ENCODE data around the gene SEC16B. TPM values are rescaled to one million over a fixed set of nuclear protein-coding genes. Genes with fewer than 3 reads are reported as not detected.

Gene SEC16B
- polyA plus RNA-seq, 6 donors from 2014 or later, result not detected

DNA sequence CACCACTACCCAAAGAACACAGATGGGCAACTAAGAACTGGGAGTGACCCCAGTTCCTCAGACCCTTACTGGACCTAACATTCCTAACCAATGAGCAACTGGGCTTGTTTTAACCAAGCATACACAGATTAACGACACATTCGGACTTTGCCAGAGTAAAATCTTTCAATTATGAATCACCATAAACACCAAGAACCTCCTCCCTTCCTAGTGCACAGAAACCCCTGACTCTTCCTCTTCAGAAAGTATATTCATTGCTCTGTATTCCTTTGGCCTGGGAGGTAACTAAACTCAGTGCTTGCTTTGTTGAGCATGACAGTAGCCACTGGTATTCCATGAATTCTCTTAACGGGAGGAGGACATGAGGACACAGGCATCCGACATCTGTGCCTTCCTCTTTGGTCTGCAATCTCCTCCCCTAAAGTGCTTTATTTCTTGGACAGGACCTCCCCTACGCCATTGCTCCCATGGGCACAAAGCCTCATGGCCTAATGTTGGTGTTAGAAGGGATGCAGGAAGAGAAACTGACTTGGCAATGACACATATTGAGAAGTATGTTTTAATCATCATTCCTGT, 42.7 kb downstream of the SEC16B start:
- Mint-ChIP-seq H3K4me1 (no peaks in the 10 kb centered on the region), H3K27ac (no peak overlapping the region), H3K36me3 (no peaks in the 10 kb centered on the region), H3K27me3 (peaks cover 0 to 9% (median 4%) of the 10 kb centered on the region in 3 donors), H3K4me3 (no peak overlapping the region), H3K9me3 (no peaks in the 10 kb centered on the region)
- DNase-seq (no peak), ATAC-seq (ENCODE audit: low read depth in 2 of 2) (no peak)

DNA sequence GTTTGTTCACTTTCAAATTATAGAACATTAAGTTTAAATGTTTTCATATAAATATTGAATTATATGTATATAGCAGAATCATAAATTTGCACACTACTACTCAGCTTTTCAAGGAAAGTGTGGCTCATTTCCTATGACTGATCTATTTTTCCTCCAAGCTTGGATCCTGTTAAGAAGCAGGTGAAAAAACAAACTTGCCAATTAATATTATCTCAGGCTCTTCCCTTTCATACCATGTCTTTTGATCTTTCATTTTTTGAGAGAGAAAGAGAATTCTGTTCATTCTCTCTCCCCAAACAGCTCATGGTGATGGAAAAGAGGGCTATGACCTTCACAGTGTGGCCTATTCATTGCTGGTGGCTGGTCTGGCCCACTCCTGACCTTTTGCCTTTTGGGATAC, 43.7 kb downstream of the SEC16B start:
- ATAC-seq (ENCODE audit: low read depth in 2 of 2) (no peak), DNase-seq (no peak)
- H3K4me1 Mint-ChIP-seq, result no peaks in the 10 kb centered on the region
- H3K27me3 Mint-ChIP-seq, result peaks cover 0 to 11% (median 4%) of the 10 kb centered on the region in 3 donors
- no peak overlapping the region for H3K4me3 Mint-ChIP-seq
- no peaks in the 10 kb centered on the region for H3K9me3 Mint-ChIP-seq
- no peaks in the 10 kb centered on the region for H3K36me3 Mint-ChIP-seq
- no peak overlapping the region for H3K27ac Mint-ChIP-seq

DNA sequence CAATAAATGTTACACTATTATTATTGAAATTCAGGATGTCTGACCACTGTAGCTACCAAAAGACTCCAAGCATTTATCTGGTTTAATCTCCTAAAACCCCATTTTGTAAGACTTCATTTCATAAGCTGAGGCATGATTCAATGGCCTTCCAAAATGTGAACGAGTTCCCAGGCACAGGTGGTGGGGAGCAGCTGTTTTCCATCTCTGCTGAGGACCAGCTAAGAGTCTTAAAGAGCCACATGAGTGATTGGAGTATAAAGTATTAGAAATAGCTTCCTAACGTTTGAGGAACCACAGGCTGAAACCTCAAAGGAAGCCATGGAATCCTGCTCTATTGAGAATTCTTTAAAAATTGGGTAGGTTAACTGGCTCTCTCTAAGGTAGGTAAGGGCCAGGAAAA, 44.9 kb downstream of the SEC16B start:
- no peak overlapping the region for H3K4me3 Mint-ChIP-seq
- no peak overlapping the region for H3K27ac Mint-ChIP-seq
- ATAC-seq (ENCODE audit: low read depth in 2 of 2) (no peak), DNase-seq (no peak)
- no peaks in the 10 kb centered on the region for H3K36me3 Mint-ChIP-seq
- H3K9me3 Mint-ChIP-seq, result no peaks in the 10 kb centered on the region
- peaks cover 0 to 11% (median 4%) of the 10 kb centered on the region in 3 donors for H3K27me3 Mint-ChIP-seq
- H3K4me1 Mint-ChIP-seq, result no peaks in the 10 kb centered on the region

DNA sequence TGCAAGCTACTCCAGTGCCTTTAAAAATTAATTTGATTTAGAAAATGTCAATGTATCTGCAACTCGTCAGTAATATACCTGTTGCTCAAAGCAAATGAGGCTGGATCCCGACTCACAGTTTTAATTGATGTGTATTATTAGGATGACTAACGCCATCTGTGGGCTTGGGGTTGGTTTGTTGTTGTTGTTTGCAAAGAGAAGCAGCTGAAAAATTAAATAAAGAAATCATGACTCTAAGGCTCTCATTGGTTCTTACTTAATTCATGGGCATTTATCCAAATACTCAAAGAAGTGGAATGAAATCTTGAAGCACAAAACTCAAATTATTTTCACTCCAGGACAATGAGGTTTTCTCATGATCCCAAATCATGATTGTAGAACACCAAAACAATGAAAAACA, 46.4 kb downstream of the SEC16B start:
- H3K27me3 Mint-ChIP-seq, result peaks cover 0 to 11% (median 4%) of the 10 kb centered on the region in 3 donors
- no peak overlapping the region for H3K27ac Mint-ChIP-seq
- DNase-seq, result no peak

DNA sequence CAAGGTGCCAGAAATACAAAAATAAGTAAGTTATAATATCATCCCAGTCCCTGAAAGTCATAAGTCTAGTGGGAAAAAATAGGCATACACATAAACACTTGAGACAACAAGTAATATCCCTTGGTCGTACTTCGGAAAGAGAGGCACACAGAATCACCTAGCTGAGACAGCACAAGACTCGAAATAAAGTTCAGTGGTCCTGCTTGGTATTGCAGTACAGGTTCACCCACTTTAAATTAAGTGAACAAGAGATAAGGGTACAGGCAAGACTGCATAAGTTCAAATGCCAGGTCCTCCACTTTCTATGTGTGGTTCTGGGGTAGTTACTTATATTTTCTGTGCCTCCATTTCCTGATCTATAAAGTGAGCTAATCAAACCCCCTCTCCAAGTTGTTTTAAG, 47.6 kb downstream of the SEC16B start:
- no peaks in the 10 kb centered on the region for H3K36me3 Mint-ChIP-seq
- H3K9me3 Mint-ChIP-seq, result peaks cover 0 to 2% (median 0%) of the 10 kb centered on the region in 7 donors
- H3K27ac Mint-ChIP-seq, result no peak overlapping the region
- H3K27me3 Mint-ChIP-seq, result peaks cover 0 to 11% (median 4%) of the 10 kb centered on the region in 3 donors
- DNase-seq, result no peak
- no peak for ATAC-seq (ENCODE audit: low read depth in 2 of 2)
- H3K4me3 Mint-ChIP-seq, result no peak overlapping the region
- no peaks in the 10 kb centered on the region for H3K4me1 Mint-ChIP-seq

More for the DNA sequence above, 46.4 kb downstream of the SEC16B start:
- no peaks in the 10 kb centered on the region for H3K9me3 Mint-ChIP-seq
- no peak for ATAC-seq (ENCODE audit: low read depth in 2 of 2)
- H3K4me3 Mint-ChIP-seq, result no peak overlapping the region
- H3K4me1 Mint-ChIP-seq, result no peaks in the 10 kb centered on the region
- H3K36me3 Mint-ChIP-seq, result no peaks in the 10 kb centered on the region

DNA sequence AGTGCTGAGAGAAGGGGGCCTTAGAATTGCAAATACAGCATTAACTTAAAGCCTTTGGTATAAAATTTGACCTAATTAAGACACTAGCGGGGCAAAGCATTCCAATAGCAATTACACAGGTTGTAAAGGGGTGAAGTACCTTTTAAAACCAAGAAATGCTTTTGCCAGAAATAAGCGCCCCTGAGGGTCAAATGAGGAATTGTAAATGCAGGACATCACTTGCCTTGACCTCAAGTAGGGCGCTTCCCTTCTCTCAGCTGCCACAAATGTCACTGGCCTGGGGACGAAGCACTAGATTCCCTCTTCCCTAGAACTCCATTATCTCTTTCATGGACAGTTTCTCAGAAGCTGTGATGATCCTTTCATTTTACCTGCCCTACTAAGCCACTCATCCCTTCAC, 48.3 kb downstream of the SEC16B start:
- Mint-ChIP-seq H3K36me3 (no peaks in the 10 kb centered on the region), H3K4me1 (no peaks in the 10 kb centered on the region), H3K4me3 (no peak overlapping the region), H3K9me3 (peaks cover 0 to 2% (median 0%) of the 10 kb centered on the region in 7 donors), H3K27ac (no peak overlapping the region), H3K27me3 (peaks cover 0 to 11% (median 4%) of the 10 kb centered on the region in 3 donors)
- no peak for DNase-seq
- no peak for ATAC-seq (ENCODE audit: low read depth in 2 of 2)

DNA sequence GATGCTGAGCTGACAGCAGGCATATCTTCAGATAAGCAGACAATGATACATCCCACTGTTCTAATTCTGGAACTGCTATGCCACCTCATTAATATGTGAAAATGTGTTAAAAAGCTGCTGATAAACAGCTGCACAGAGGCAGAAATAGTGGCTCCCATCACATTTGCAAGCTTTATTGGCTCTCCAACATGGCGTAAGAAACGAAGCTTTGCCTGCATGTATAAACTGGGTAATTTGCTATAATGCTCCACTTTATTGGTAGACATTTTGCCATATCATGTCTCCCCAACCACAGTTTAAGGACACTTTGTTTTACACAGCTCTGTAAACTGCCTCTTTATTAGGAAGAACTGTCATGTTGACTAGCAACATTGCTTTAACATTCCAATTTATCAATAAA, 49.8 kb downstream of the SEC16B start:
- no peaks in the 10 kb centered on the region for H3K36me3 Mint-ChIP-seq
- H3K4me1 Mint-ChIP-seq, result no peaks in the 10 kb centered on the region
- no peak overlapping the region for H3K27ac Mint-ChIP-seq
- H3K27me3 Mint-ChIP-seq, result peaks cover 0 to 7% (median 4%) of the 10 kb centered on the region in 3 donors
- peaks cover 0 to 2% (median 0%) of the 10 kb centered on the region in 7 donors for H3K9me3 Mint-ChIP-seq
- DNase-seq (no peak), ATAC-seq (ENCODE audit: low read depth in 2 of 2) (no peak)
- no peak overlapping the region for H3K4me3 Mint-ChIP-seq

DNA sequence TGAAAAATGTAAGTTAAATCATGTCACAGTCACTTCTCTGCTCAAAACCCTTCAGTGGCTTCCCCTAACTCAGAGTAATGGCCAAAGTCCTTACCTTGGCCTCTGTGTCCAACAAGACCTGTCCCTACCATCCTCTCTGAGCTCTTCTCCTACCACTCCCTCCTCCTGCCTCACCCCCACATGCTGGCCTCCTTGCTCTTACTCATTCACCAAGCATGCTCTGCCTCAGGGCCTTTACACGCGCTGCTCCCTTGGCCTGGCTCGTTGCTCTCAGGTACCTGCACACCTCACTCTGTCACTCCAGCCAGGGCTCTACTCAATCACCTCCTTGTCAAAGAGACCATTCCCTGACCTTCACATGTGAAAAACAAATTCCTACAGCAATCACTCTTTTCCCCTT, 54.2 kb downstream of the SEC16B start:
- Mint-ChIP-seq H3K4me1 (no peaks in the 10 kb centered on the region), H3K27me3 (no peaks in the 10 kb centered on the region), H3K4me3 (no peak overlapping the region), H3K27ac (no peak overlapping the region), H3K36me3 (no peaks in the 10 kb centered on the region), H3K9me3 (peaks cover 0 to 2% (median 0%) of the 10 kb centered on the region in 7 donors)
- no peak for DNase-seq
- no peak for ATAC-seq (ENCODE audit: low read depth in 2 of 2)

DNA sequence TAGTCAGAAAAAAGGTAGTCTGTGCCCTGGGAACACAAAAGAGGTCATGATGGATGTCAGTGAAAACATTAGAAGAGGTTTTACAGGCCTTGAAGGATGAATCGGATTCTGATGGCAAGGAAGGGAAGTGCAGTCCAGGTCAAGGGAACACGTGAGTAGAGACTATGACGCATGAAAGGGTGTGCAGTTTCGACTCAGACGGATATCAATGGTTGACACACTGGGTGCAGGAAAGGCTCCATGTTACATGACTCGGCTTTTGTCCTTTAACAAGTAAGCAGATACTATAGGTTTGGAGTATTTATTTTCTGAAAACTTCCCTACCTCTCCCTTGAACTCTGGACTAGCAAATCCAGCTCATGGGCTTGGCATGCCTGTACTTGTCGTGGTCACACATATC, 55.3 kb downstream of the SEC16B start:
- H3K9me3 Mint-ChIP-seq, result peaks cover 0 to 4% (median 0%) of the 10 kb centered on the region in 7 donors

DNA sequence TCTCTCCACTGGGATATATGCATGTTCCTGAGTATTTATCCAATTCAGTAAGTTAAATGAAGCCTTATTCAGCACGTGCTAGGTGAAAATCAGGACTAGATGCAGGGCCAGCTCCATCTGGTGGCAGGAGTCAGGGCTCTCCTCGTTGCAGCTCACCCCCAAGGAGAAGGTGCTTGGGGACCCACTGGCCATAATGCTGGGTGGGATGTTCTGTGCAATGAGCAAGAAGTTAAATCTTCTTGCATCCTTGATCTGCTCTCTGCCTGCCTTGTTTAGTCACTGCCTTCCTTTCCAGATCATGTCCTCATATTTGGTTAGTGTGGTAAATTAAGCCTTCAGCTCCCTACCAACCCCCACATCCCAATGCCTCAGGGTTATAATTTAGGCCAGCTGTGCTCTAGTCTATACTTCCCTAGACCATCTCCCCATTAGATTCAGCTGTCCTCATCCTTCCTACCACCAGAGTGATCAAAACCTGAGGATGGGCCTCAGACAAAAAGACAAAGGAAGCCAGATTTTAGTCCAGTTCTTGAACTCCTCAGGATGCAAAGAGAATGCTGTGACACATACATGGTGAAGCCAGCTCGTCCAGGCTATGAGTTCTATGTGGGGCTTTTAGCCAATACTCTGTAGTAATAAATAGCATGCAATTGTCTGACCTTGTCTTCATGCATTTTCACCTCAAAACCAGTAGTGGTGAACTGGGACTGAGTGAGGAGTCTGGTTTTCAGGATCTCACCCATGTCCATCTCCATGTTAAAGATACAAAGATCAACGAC, 55.9 kb downstream of the SEC16B start:
- Mint-ChIP-seq H3K27me3 (peaks cover 0 to 5% (median 5%) of the 10 kb centered on the region in 3 donors), H3K4me1 (no peaks in the 10 kb centered on the region), H3K9me3 (peaks cover 0 to 4% (median 0%) of the 10 kb centered on the region in 7 donors), H3K36me3 (no peaks in the 10 kb centered on the region), H3K4me3 (no peak overlapping the region), H3K27ac (no peak overlapping the region)
- DNase-seq (no peak), ATAC-seq (ENCODE audit: low read depth in 2 of 2) (no peak)

More for the DNA sequence above, 55.3 kb downstream of the SEC16B start:
- DNase-seq, result no peak
- Mint-ChIP-seq H3K36me3 (no peaks in the 10 kb centered on the region), H3K27ac (no peak overlapping the region), H3K4me3 (no peak overlapping the region), H3K4me1 (no peaks in the 10 kb centered on the region), H3K27me3 (peaks cover 0 to 5% (median 5%) of the 10 kb centered on the region in 3 donors)
- no peak for ATAC-seq (ENCODE audit: low read depth in 2 of 2)

DNA sequence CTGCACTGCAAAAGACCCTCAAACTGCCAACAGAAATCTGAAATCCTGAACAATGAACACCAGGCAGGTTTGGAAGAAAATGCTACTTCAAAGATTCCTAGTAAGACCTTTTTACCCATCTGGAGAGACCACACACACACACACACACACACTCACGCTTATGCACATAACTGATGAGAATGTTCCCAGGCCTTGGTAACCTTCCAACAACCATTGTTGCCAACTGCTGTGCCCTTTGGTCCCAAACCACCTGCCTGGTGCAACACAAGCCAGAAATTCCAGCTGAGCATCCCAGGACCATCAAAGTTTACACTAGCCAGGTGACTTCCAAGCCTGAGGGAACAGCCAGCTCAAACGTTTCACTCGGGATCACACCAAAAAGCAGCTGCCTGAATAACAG, 56.9 kb downstream of the SEC16B start:
- H3K36me3 Mint-ChIP-seq, result no peaks in the 10 kb centered on the region
- H3K9me3 Mint-ChIP-seq, result peaks cover 0 to 4% (median 0%) of the 10 kb centered on the region in 7 donors
- DNase-seq (no peak), ATAC-seq (ENCODE audit: low read depth in 2 of 2) (no peak)
- H3K27me3 Mint-ChIP-seq, result peaks cover 0 to 11% (median 5%) of the 10 kb centered on the region in 3 donors
- H3K27ac Mint-ChIP-seq, result no peak overlapping the region
- H3K4me1 Mint-ChIP-seq, result no peaks in the 10 kb centered on the region
- no peak overlapping the region for H3K4me3 Mint-ChIP-seq

DNA sequence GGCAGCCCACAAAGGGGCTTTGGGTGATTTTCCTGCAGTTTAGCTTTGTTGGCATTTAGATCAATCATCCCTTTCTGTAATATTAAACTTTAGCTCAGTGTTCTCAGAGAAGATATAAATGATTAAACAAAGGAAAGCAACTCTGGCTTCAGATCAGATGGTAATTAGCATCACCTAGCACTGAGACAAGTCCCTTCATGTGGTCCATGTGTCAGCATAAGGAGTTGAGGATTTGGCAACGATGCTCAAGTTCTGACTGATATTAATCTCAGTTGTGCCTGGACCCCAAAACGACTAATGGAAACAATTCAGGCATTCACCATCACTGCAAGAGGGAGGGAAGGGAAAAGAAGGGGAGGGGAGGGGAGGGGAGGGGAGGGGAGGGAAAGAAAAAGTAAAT, 60.4 kb downstream of the SEC16B start:
- H3K36me3 Mint-ChIP-seq, result no peaks in the 10 kb centered on the region
- H3K27ac Mint-ChIP-seq, result no peak overlapping the region
- no peak overlapping the region for H3K4me3 Mint-ChIP-seq
- no peaks in the 10 kb centered on the region for H3K4me1 Mint-ChIP-seq
- peaks cover 0 to 13% (median 11%) of the 10 kb centered on the region in 3 donors for H3K27me3 Mint-ChIP-seq
- peaks cover 0 to 4% (median 0%) of the 10 kb centered on the region in 7 donors for H3K9me3 Mint-ChIP-seq
- ATAC-seq (ENCODE audit: low read depth in 2 of 2) (no peak), DNase-seq (no peak)

DNA sequence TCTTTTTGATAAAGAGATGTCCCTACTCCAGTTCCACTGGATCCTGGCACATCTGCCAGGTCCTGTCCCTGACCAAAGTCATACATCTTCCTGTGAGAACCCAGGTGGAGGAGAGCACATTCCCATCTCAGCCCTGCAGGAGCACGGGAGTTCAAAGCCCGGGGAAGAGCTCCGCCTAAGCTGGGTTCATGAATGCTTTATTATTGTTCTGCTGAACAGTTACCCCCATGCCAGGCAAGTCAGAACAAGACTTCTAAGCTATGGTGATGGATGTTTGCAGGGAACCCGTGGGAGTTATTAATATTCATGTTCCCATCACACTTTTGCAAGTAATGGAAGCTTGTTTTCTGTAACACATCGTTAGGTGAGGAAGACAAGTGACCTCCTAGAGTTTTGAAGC, 62.9 kb downstream of the SEC16B start:
- no peak for ATAC-seq (ENCODE audit: low read depth in 2 of 2)
- Mint-ChIP-seq H3K9me3 (peaks cover 0 to 4% (median 0%) of the 10 kb centered on the region in 7 donors), H3K4me3 (no peak overlapping the region), H3K27ac (no peak overlapping the region), H3K27me3 (peaks cover 0 to 13% (median 11%) of the 10 kb centered on the region in 3 donors), H3K4me1 (no peaks in the 10 kb centered on the region), H3K36me3 (no peaks in the 10 kb centered on the region)
- no peak for DNase-seq

DNA sequence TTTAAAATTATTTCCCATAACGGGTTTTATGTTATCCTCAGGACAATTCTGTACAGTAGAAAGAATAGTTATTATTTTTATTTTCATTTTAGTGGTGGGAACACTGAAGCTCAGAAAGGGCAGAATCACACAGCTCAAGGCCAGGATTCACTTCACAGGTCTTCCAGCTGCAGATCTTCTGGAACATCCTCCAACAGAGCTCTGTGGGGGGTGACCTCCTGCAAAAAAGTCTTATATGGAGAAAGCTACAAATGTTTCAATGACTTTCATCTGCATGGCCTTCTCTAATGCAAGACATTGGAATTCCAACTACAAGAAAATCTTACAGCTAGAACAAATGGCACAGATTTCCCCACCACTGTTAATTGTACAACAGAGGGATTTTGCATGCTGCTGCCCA, 64.2 kb downstream of the SEC16B start:
- Mint-ChIP-seq H3K9me3 (peaks cover 0 to 4% (median 0%) of the 10 kb centered on the region in 7 donors), H3K4me3 (no peak overlapping the region), H3K27me3 (peaks cover 0 to 13% (median 11%) of the 10 kb centered on the region in 3 donors)

More for the DNA sequence above, 64.2 kb downstream of the SEC16B start:
- Mint-ChIP-seq H3K36me3 (no peaks in the 10 kb centered on the region), H3K4me1 (no peaks in the 10 kb centered on the region), H3K27ac (no peak overlapping the region)
- no peak for DNase-seq
- ATAC-seq (ENCODE audit: low read depth in 2 of 2), result no peak

Data from naive B cell (primary cell).